Measurements from ENCODE around the gene TAOK2. TPM values are rescaled to one million over a fixed set of nuclear protein-coding genes. Genes with fewer than 3 reads are reported as not detected.
"Not testable (repeated sequence)": the region's sequence is repeated elsewhere in the genome, so short reads cannot be mapped to it uniquely, and the experiment has no call there.

Gene TAOK2
- total RNA-seq, 6 experiments from 2014 or later = 50.4 to 56.9 (median 53.0) TPM

GRCh38 chr16:30016555-30017276 is 43.0 kb downstream of the TAOK2 start:
- TF ChIP-seq CTCF (IDR thresholded peaks at IDR 0.05) = no peak
- Mint-ChIP-seq H3K27ac (no peak overlapping the region), H3K36me3 (ENCODE audit: low read depth) (no peaks in the 10 kb centered on the region), H3K4me3 (no peak overlapping the region), H3K27me3 (ENCODE audit: insufficient read depth) (peaks cover 8% of the 10 kb centered on the region), H3K4me1 (ENCODE audit: low read depth) (peaks cover 18% of the 10 kb centered on the region), H3K9me3 (no peaks in the 10 kb centered on the region)
- DNase-seq = no peak

- Mint-ChIP-seq H3K27ac (no peak overlapping the region), H3K9me3 (no peaks in the 10 kb centered on the region), H3K4me1 (ENCODE audit: low read depth) (peaks cover 18% of the 10 kb centered on the region), H3K36me3 (ENCODE audit: low read depth) (no peaks in the 10 kb centered on the region), H3K4me3 (no peak overlapping the region), H3K27me3 (ENCODE audit: insufficient read depth) (peaks cover 3% of the 10 kb centered on the region)
- no peak for DNase-seq
- TF ChIP-seq CTCF (IDR thresholded peaks at IDR 0.05) = no peak
Observed at GRCh38 chr16:30017277-30017656, 43.6 kb downstream of the TAOK2 start.

GRCh38 chr16:30017937-30018336 is 44.3 kb downstream of the TAOK2 start:
- H3K9me3 Mint-ChIP-seq; H3K36me3 Mint-ChIP-seq (ENCODE audit: low read depth); H3K27ac Mint-ChIP-seq; H3K27me3 Mint-ChIP-seq (ENCODE audit: insufficient read depth); DNase-seq; H3K4me3 Mint-ChIP-seq: not testable (repeated sequence)
- H3K4me1 Mint-ChIP-seq (ENCODE audit: low read depth) = peaks cover 18% of the 10 kb centered on the region

- Mint-ChIP-seq H3K4me3 (no peak overlapping the region), H3K36me3 (ENCODE audit: low read depth) (no peaks in the 10 kb centered on the region), H3K4me1 (ENCODE audit: low read depth) (peaks cover 18% of the 10 kb centered on the region), H3K9me3 (no peaks in the 10 kb centered on the region), H3K27me3 (ENCODE audit: insufficient read depth) (peaks cover 7% of the 10 kb centered on the region), H3K27ac (no peak overlapping the region)
- DNase-seq = peak; percentile 21
- TF ChIP-seq CTCF (IDR thresholded peaks at IDR 0.05) = no peak
Observed at GRCh38 chr16:30018731-30019158, 45.1 kb downstream of the TAOK2 start.

- no peaks in the 10 kb centered on the region for H3K36me3 Mint-ChIP-seq (ENCODE audit: low read depth)
- peaks cover 18% of the 10 kb centered on the region for H3K4me1 Mint-ChIP-seq (ENCODE audit: low read depth)
- no peak within 1 kb of the TSS for H3K27ac Mint-ChIP-seq
- H3K4me3 Mint-ChIP-seq = no peak within 1 kb of the TSS
- TF ChIP-seq CTCF (IDR thresholded peaks at IDR 0.05) = no peak
- no peaks in the 10 kb centered on the region for H3K9me3 Mint-ChIP-seq
- no peak for DNase-seq
- peaks cover 21% of the 10 kb centered on the region for H3K27me3 Mint-ChIP-seq (ENCODE audit: insufficient read depth)
Observed at GRCh38 chr16:30022887-30023286, 49.2 kb downstream of the TAOK2 start, which contains the start of gene C16orf92. C16orf92 (plus strand) TSS chr16:30023198; CDS start chr16:30023341, 143 bp downstream.

GRCh38 chr16:30023586-30023985 is 49.9 kb downstream of the TAOK2 start:
- Mint-ChIP-seq H3K9me3 (no peaks in the 10 kb centered on the region), H3K4me1 (ENCODE audit: low read depth) (peaks cover 16% of the 10 kb centered on the region), H3K27me3 (ENCODE audit: insufficient read depth) (peaks cover 28% of the 10 kb centered on the region), H3K27ac (no peak overlapping the region), H3K36me3 (ENCODE audit: low read depth) (no peaks in the 10 kb centered on the region), H3K4me3 (no peak overlapping the region)
- DNase-seq = no peak
- no peak for TF ChIP-seq CTCF (IDR thresholded peaks at IDR 0.05)
